Small intestine (tissue), 7 donors: Measurements from ENCODE around the gene CASKIN1. TPM values are rescaled to one million over a fixed set of nuclear protein-coding genes. Genes with fewer than 3 reads are reported as not detected.

Experiments used
- DNase-seq, 2 donors: peaks; one replicate each; pipeline versions ENCODE4 v3.0.0 to v3.0.0-alpha.2; 2013
- FAIRE-seq: peaks from 2 replicates; lab custom pipeline; 2012; peaks lifted over from hg19 to GRCh38; lab: Jason Lieb, UNC
- H3K27ac ChIP-seq, 3 donors: one replicate each; pipeline ENCODE4 v1.5.1; 2013; ENCODE audit warnings: low read length in 2 of 3, mild to moderate bottlenecking in 2 of 3, control low read depth in 1 of 3, inconsistent platforms in 1 of 3, low read depth in 1 of 3, moderate library complexity in 1 of 3
- H3K27me3 ChIP-seq, 3 donors: one replicate each; pipeline ENCODE4 v1.6.1; 2013; ENCODE audit warnings: low read length in 3 of 3, inconsistent platforms in 1 of 3; ENCODE audit not compliant: control insufficient read depth in 3 of 3, insufficient read depth in 3 of 3
- H3K36me3 ChIP-seq, 3 donors: one replicate each; pipeline ENCODE4 v1.6.1; 2013; ENCODE audit warnings: low read length in 3 of 3, inconsistent platforms in 1 of 3, low read depth in 1 of 3, mild to moderate bottlenecking in 1 of 3, moderate library complexity in 1 of 3; ENCODE audit not compliant: control insufficient read depth in 3 of 3, insufficient read depth in 2 of 3
- H3K4me1 ChIP-seq, 3 donors: one replicate each; pipeline ENCODE4 v1.6.1; 2013; ENCODE audit warnings: low read length in 2 of 3, inconsistent platforms in 1 of 3, low read depth in 1 of 3, mild to moderate bottlenecking in 1 of 3, moderate library complexity in 1 of 3; ENCODE audit not compliant: control insufficient read depth in 3 of 3, insufficient read depth in 2 of 3
- H3K4me3 ChIP-seq, 3 donors: one replicate each; pipeline ENCODE4 v1.5.1; 2013; ENCODE audit warnings: low read length in 3 of 3, control low read depth in 1 of 3, inconsistent platforms in 1 of 3, low read depth in 1 of 3, mild to moderate bottlenecking in 1 of 3, moderate library complexity in 1 of 3
- H3K9me3 ChIP-seq, 2 donors: one replicate each; pipeline ENCODE4 v1.6.1; 2013; ENCODE audit warnings: low read depth in 1 of 2, low read length in 1 of 2; ENCODE audit not compliant: control insufficient read depth in 2 of 2, insufficient read depth in 1 of 2
- WGBS, 3 donors: extraction: QIAGEN DNeasy Blood & Tissue Kit; methylation state at CpG; one replicate each; pipeline ENCODE4 v1.1.7; 2013; 5-methylcytosine and 5-hydroxymethylcytosine counted together
- polyA plus RNA-seq, 4 donors: library from polyadenylated mRNA; stranded (reverse) in 3 of 4; unstranded in 1 of 4; fragments of 200-250 nt in 3 of 4; fragments of 120-200 nt in 1 of 4; gene quantifications; one replicate each; pipeline versions ENCODE4 v1.2.1 to v1.2.3, GENCODE V29; 2013
- donor health status: healthy with polysubstance abuse.
- donor health status: control.
- donor health status: control.
- donor health status: Bipolar disorder and iron deficiency.
- donor health status: healthy.

CASKIN1 gene
- polyA plus RNA-seq, 4 donors = 0.27 to 1.1 (median 0.51) TPM

- H3K4me1 ChIP-seq = peaks cover 0 to 24% (median 7%) of the 10 kb centered on the region in 3 donors
- H3K27ac ChIP-seq = no peak overlapping the region
- H3K27me3 ChIP-seq = no peaks in the 10 kb centered on the region
- H3K4me3 ChIP-seq = no peak overlapping the region
- DNase-seq (no peak), FAIRE-seq (no peak)
- peaks cover 9 to 98% (median 12%) of the 10 kb centered on the region in 3 donors for H3K36me3 ChIP-seq
- 91% methylated on average over 37 to 47 of the region's 47 CpGs for WGBS, 3 donors
- H3K9me3 ChIP-seq = no peaks in the 10 kb centered on the region
Measured at GRCh38 chr16:2170587-2171435, 25.6 kb downstream of the CASKIN1 start.

- Histone ChIP-seq H3K27ac (peak overlapping the region in 1 of 3 donors; percentile 17), H3K36me3 (peaks cover 9 to 95% (median 12%) of the 10 kb centered on the region in 3 donors)
Measured at GRCh38 chr16:2170080-2170479, 26.3 kb downstream of the CASKIN1 start.

GRCh38 chr16:2167068-2167638 lies 29.3 kb downstream of the CASKIN1 start:
- no peak overlapping the region for H3K4me3 ChIP-seq
- H3K27me3 ChIP-seq = no peaks in the 10 kb centered on the region
- 30 to 71% (median 51%) methylated on average over 17 to 18 of the region's 18 CpGs for WGBS, 3 donors
- peak overlapping the region in 2 of 3 donors; percentile 22 to 64 for H3K27ac ChIP-seq
- no peaks in the 10 kb centered on the region for H3K9me3 ChIP-seq
- FAIRE-seq (no peak), DNase-seq (peak in 1 of 2 donors; percentile 52)
- H3K36me3 ChIP-seq = peaks cover 1 to 84% (median 5%) of the 10 kb centered on the region in 3 donors
- peaks cover 4 to 49% (median 13%) of the 10 kb centered on the region in 3 donors for H3K4me1 ChIP-seq

More at GRCh38 chr16:2170080-2170479, 26.3 kb downstream of the CASKIN1 start:
- no peaks in the 10 kb centered on the region for H3K27me3 ChIP-seq
- 84 to 93% (median 92%) methylated on average over 12 to 18 of the region's 18 CpGs for WGBS, 3 donors
- no peak overlapping the region for H3K4me3 ChIP-seq
- no peak for DNase-seq
- FAIRE-seq = no peak
- no peaks in the 10 kb centered on the region for H3K9me3 ChIP-seq
- H3K4me1 ChIP-seq = peaks cover 0 to 27% (median 8%) of the 10 kb centered on the region in 3 donors

GRCh38 chr16:2166263-2167067 lies 29.9 kb downstream of the CASKIN1 start:
- 32 to 75% (median 51%) methylated on average over 17 of the region's 17 CpGs for WGBS, 3 donors
- H3K27me3 ChIP-seq = no peaks in the 10 kb centered on the region
- no peak overlapping the region for H3K4me3 ChIP-seq
- FAIRE-seq (no peak), DNase-seq (peak; percentile 55 to 89)
- H3K9me3 ChIP-seq = no peaks in the 10 kb centered on the region
- peak overlapping the region; percentile 11 to 64 (median 22) for H3K27ac ChIP-seq
- H3K36me3 ChIP-seq = peaks cover 1 to 84% (median 3%) of the 10 kb centered on the region in 3 donors
- peaks cover 4 to 56% (median 10%) of the 10 kb centered on the region in 3 donors for H3K4me1 ChIP-seq

- H3K27me3 ChIP-seq = no peaks in the 10 kb centered on the region
- H3K9me3 ChIP-seq = no peaks in the 10 kb centered on the region
- H3K36me3 ChIP-seq = peaks cover 0 to 81% (median 1%) of the 10 kb centered on the region in 3 donors
- no peak for FAIRE-seq
- DNase-seq = no peak
- peak overlapping the region in 2 of 3 donors; percentile 11 to 64 for H3K27ac ChIP-seq
- H3K4me3 ChIP-seq = no peak overlapping the region
- 83 to 92% (median 92%) methylated on average over 11 to 12 of the region's 12 CpGs for WGBS, 3 donors
- peaks cover 4 to 61% (median 8%) of the 10 kb centered on the region in 3 donors for H3K4me1 ChIP-seq
Measured at GRCh38 chr16:2165861-2166260, 30.5 kb downstream of the CASKIN1 start.

GRCh38 chr16:2163211-2163881 lies 33.1 kb downstream of the CASKIN1 start:
- peaks cover 0 to 72% (median 0%) of the 10 kb centered on the region in 3 donors for H3K36me3 ChIP-seq
- no peaks in the 10 kb centered on the region for H3K27me3 ChIP-seq
- peak; percentile 93 to 96 for DNase-seq
- WGBS, 3 donors = 24 to 62% (median 46%) methylated on average over 20 to 26 of the region's 26 CpGs
- no peak for FAIRE-seq
- peaks cover 6 to 82% (median 24%) of the 10 kb centered on the region in 3 donors for H3K4me1 ChIP-seq
- peak overlapping the region; percentile 82 to 98 (median 90) for H3K27ac ChIP-seq
- H3K4me3 ChIP-seq = no peak overlapping the region
- H3K9me3 ChIP-seq = no peaks in the 10 kb centered on the region

GRCh38 chr16:2162676-2163118 lies 33.7 kb downstream of the CASKIN1 start:
- Histone ChIP-seq H3K36me3 (peaks cover 0 to 72% (median 0%) of the 10 kb centered on the region in 3 donors), H3K27me3 (no peaks in the 10 kb centered on the region), H3K4me3 (no peak overlapping the region), H3K27ac (peak overlapping the region; percentile 82 to 98 (median 90)), H3K9me3 (no peaks in the 10 kb centered on the region), H3K4me1 (peaks cover 6 to 84% (median 25%) of the 10 kb centered on the region in 3 donors)
- WGBS, 3 donors = 55 to 80% (median 73%) methylated on average over 11 to 13 of the region's 13 CpGs
- DNase-seq = peak in 1 of 2 donors; percentile 46
- FAIRE-seq = no peak
